HEK293 (cell line): ENCODE measurements around the gene FAM234A.
A peak's percentile ranks its signal among the peaks of the same experiment; 100 is the strongest.

Experiments used
- CTCF ChIA-PET: fragments of 350-600 bp; formaldehyde crosslinking; extraction: SDS; loops from one replicate; lab custom pipeline; 2021; ENCODE audit warnings: antibody characterized with exemption; lab: Yijun Ruan, JAX
- POLR2A ChIA-PET: fragments of 300-600 bp; formaldehyde crosslinking; extraction: SDS; loops from one replicate; lab custom pipeline; 2020; ENCODE audit warnings: antibody characterized with exemption, inconsistent platforms; lab: Yijun Ruan, JAX
- H3K27ac ChIP-seq: fragments of 200-500 bp; sonication (Bioruptor generic); 2 replicates; pipeline ENCODE4 v1.5.1; 2014; ENCODE audit warnings: low read depth, low read length, control low read depth, inconsistent platforms; ENCODE audit errors: extremely low read depth
- H3K36me3 ChIP-seq, 2 experiments: fragments of 200-500 bp in 1 of 2; sonication (Bioruptor generic) in 1 of 2; 1 replicate in 1 of 2; 2 replicates in 1 of 2; pipeline ENCODE4 v1.5.1; 2014 to 2017; ENCODE audit warnings: inconsistent platforms in 2 of 2, low read length in 2 of 2; ENCODE audit not compliant: control insufficient read depth in 2 of 2, insufficient read depth in 1 of 2
- H3K4me1 ChIP-seq: fragments of 200-500 bp; sonication (Bioruptor generic); 2 replicates; pipeline ENCODE4 v1.5.1; 2014; ENCODE audit warnings: mild to moderate bottlenecking, low read length, inconsistent platforms; ENCODE audit not compliant: control insufficient read depth, insufficient read depth
- H3K4me3 ChIP-seq: 2 replicates; pipeline ENCODE4 v1.5.1; 2011; ENCODE audit warnings: low read depth, mild to moderate bottlenecking, control low read depth, low read length, moderate library complexity
- H3K9me3 ChIP-seq: fragments of 200-500 bp; sonication (Bioruptor generic); 2 replicates; pipeline ENCODE4 v1.5.1; 2014; ENCODE audit warnings: low read depth, low read length, inconsistent platforms; ENCODE audit not compliant: control insufficient read depth, insufficient read depth
- GLIS1 ChIP-seq: fragments of 450-650 bp; formaldehyde crosslinking; IDR thresholded peaks from 2 replicates; pipeline ENCODE4 v1.5.1; 2016; ENCODE audit warnings: missing biosample characterization, missing genetic modification characterization
- KLF9 ChIP-seq: fragments of 450-650 bp; formaldehyde crosslinking; IDR thresholded peaks from 2 replicates; pipeline ENCODE4 v1.5.1; 2016; ENCODE audit warnings: missing biosample characterization, missing genetic modification characterization, low read depth
- YY1 ChIP-seq: fragments of 450-650 bp; formaldehyde crosslinking; IDR thresholded peaks from 2 replicates; pipeline ENCODE4 v1.5.1; 2018; ENCODE audit warnings: missing biosample characterization, missing genetic modification characterization
- ZBTB20 ChIP-seq: fragments of 450-650 bp; formaldehyde crosslinking; IDR thresholded peaks from 2 replicates; pipeline ENCODE4 v1.5.1; 2016; ENCODE audit warnings: missing biosample characterization, missing genetic modification characterization
- ZNF132 ChIP-seq: fragments of 450-650 bp; formaldehyde crosslinking; IDR thresholded peaks from 2 replicates; pipeline ENCODE4 v1.5.1; 2017; ENCODE audit warnings: missing biosample characterization, missing genetic modification characterization, borderline replicate concordance
- ZNF239 ChIP-seq: fragments of 450-650 bp; formaldehyde crosslinking; IDR thresholded peaks from 2 replicates; pipeline ENCODE4 v1.5.1; 2016; ENCODE audit warnings: missing biosample characterization, missing genetic modification characterization
- ZNF677 ChIP-seq: fragments of 450-650 bp; IDR thresholded peaks from 2 replicates; pipeline ENCODE4 v1.5.0; 2018; ENCODE audit warnings: missing biosample characterization, mild to moderate bottlenecking, missing genetic modification characterization, moderate library complexity
- ZNF692 ChIP-seq: fragments of 450-650 bp; formaldehyde crosslinking; IDR thresholded peaks from 2 replicates; pipeline ENCODE4 v1.5.1; 2016; ENCODE audit warnings: missing biosample characterization, missing genetic modification characterization
- ZNF768 ChIP-seq: fragments of 450-650 bp; formaldehyde crosslinking; IDR thresholded peaks from 2 replicates; pipeline ENCODE4 v1.5.1; 2018; ENCODE audit warnings: missing biosample characterization, mild to moderate bottlenecking, missing genetic modification characterization
- ZNF777 ChIP-seq: fragments of 450-650 bp; formaldehyde crosslinking; IDR thresholded peaks from 2 replicates; pipeline ENCODE4 v1.5.1; 2017; ENCODE audit warnings: missing biosample characterization, missing genetic modification characterization, borderline replicate concordance
- TF ChIP-seq, protein P1 (sequence below): fragments of 450-650 bp; formaldehyde crosslinking; IDR thresholded peaks from 2 replicates; pipeline ENCODE4 v1.5.1; 2016; ENCODE audit warnings: missing biosample characterization, missing genetic modification characterization, low read depth
- TF ChIP-seq, protein P2 (sequence below): fragments of 450-650 bp; formaldehyde crosslinking; IDR thresholded peaks from 2 replicates; pipeline ENCODE4 v1.5.1; 2016; ENCODE audit warnings: missing biosample characterization, missing genetic modification characterization
- TF ChIP-seq, protein P3 (sequence below): fragments of 450-650 bp; formaldehyde crosslinking; IDR thresholded peaks from 2 replicates; pipeline ENCODE4 v1.5.1; 2016; ENCODE audit warnings: missing biosample characterization, missing genetic modification characterization

The FAM234A gene

DNA sequence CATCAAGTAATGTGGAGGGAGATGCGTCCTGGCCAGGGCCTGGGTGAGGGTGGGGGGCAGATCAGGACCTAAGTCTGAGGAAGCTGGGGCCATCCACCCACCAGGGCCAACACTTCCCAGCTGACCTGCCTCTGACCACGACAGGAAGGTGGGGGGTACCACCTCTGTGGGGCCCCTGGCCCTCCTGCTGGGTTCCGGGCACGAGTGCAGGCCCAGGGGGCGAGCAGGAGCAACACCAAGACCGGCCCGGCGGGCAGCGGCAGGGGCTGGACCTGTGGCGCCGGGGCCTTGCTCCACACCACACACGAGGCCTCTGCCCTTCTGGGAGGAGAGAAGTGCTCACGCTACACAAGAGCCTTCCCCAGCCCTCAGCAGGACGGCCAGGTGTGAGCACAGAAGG is 61.7 kb downstream of the FAM234A start:
- H3K4me1 ChIP-seq, result no peaks in the 10 kb centered on the region
- H3K9me3 ChIP-seq, result no peaks in the 10 kb centered on the region
- POLR2A ChIA-PET, result no interaction called here
- H3K4me3 ChIP-seq, result no peak overlapping the region
- H3K36me3 ChIP-seq, result peaks cover 0 to 44% of the 10 kb centered on the region in 2 experiments; a peak in 2 of 3 replicates
- TF ChIP-seq GLIS1 (tag by site-specific recombination), result peak; percentile 30; the same call in 1 of the 2 replicates
- no peak for TF ChIP-seq ZBTB20 (tag by site-specific recombination)
- CTCF ChIA-PET, result no interaction called here
- H3K27ac ChIP-seq, result no peak overlapping the region

DNA sequence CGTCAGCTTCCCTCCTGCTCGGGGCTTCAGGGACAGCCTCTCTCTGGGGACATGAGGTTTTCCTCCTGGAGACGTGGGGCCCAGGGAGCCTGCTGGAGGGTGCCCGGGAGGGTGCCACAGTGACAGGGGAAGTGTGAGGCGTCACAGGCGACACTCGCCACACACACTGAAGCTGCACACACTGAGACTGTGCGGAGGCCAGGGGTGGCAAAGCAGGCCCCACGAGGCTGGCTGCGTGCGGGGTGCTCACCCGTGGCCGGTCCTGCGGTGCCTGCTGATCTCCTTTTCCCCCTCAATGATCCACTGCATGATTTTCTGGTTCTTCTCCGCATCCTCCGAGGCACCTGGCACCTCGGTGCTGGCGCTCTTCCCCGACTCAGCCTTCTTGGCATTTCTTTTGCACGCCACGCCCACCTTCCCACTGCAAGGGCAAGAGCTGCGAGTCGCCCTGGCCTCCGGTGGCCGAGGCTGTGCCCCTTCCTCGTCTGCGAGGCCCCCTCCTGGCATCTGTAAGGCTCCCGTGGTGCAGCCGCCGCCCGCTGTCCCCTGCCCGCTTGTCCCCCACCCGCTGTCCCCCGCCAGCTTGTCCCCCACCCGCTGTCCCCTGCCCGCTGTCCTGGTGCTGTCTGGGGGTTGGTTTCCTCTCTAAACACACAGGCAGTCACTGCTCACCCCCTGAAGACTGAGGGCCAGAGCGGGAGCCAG is 62.3 kb downstream of the FAM234A start:
- Histone ChIP-seq H3K27ac (no peak overlapping the region), H3K4me3 (no peak overlapping the region)
- peak; percentile 54; the same call in 1 of the 2 replicates for TF ChIP-seq KLF9 (tag by site-specific recombination)
- TF ChIP-seq, protein P1, sequence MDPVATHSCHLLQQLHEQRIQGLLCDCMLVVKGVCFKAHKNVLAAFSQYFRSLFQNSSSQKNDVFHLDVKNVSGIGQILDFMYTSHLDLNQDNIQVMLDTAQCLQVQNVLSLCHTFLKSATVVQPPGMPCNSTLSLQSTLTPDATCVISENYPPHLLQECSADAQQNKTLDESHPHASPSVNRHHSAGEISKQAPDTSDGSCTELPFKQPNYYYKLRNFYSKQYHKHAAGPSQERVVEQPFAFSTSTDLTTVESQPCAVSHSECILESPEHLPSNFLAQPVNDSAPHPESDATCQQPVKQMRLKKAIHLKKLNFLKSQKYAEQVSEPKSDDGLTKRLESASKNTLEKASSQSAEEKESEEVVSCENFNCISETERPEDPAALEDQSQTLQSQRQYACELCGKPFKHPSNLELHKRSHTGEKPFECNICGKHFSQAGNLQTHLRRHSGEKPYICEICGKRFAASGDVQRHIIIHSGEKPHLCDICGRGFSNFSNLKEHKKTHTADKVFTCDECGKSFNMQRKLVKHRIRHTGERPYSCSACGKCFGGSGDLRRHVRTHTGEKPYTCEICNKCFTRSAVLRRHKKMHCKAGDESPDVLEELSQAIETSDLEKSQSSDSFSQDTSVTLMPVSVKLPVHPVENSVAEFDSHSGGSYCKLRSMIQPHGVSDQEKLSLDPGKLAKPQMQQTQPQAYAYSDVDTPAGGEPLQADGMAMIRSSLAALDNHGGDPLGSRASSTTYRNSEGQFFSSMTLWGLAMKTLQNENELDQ, result no peak
- TF ChIP-seq, all 188 proteins: peak for 1
- H3K9me3 ChIP-seq, result no peaks in the 10 kb centered on the region
- ChIA-PET CTCF (no interaction called here), POLR2A (no interaction called here)
- H3K4me1 ChIP-seq, result no peaks in the 10 kb centered on the region
- peaks cover 0 to 42% of the 10 kb centered on the region in 2 experiments; a peak in 2 of 3 replicates for H3K36me3 ChIP-seq

DNA sequence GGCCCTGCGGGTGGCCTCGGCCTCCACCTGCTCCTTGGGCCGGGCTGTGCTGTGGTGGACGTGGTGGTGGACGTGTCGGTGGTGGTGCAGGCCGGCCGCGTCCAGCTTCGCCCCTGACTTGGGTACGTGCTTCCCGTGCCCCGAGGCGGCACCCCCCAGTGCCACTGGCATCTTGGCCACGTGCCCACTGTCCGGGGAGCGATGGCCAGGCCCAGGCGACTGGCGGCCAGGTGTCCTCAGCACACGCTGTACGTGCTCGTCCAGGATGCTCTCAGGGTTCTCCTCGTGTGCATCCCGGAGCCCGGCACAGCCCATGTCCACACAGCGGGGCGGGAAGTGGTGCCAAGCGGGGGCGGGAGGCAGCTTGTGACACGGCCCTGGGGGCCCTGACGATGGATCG is 63.2 kb downstream of the FAM234A start:
- CTCF ChIA-PET, result interaction anchor here (0.6 kb wide), 1 partner anchor 117 kb away, joined by 4 read pairs; no protein-coding TSS in a partner anchor
- no peak overlapping the region for H3K4me3 ChIP-seq
- POLR2A ChIA-PET, result interaction anchor here (0.5 kb wide), 1 partner anchor 55 kb away, joined by 5 read pairs; the partner anchor contains the start of gene AXIN1
- peaks cover 0 to 42% of the 10 kb centered on the region in 2 experiments; a peak in 2 of 3 replicates for H3K36me3 ChIP-seq
- no peak overlapping the region for H3K27ac ChIP-seq
- TF ChIP-seq YY1 (tag by site-specific recombination) (no peak), ZNF768 (tag by site-specific recombination) (no peak), ZNF692 (no peak), ZNF677 (tag by site-specific recombination) (no peak), ZNF777 (tag by site-specific recombination) (no peak), ZNF132 (tag by site-specific recombination) (no peak), ZNF239 (tag by site-specific recombination) (no peak)
- TF ChIP-seq, protein P2, sequence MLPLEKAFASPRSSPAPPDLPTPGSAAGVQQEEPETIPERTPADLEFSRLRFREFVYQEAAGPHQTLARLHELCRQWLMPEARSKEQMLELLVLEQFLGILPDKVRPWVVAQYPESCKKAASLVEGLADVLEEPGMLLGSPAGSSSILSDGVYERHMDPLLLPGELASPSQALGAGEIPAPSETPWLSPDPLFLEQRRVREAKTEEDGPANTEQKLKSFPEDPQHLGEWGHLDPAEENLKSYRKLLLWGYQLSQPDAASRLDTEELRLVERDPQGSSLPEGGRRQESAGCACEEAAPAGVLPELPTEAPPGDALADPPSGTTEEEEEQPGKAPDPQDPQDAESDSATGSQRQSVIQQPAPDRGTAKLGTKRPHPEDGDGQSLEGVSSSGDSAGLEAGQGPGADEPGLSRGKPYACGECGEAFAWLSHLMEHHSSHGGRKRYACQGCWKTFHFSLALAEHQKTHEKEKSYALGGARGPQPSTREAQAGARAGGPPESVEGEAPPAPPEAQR (tag by site-specific recombination), result no peak
- TF ChIP-seq, protein P3, sequence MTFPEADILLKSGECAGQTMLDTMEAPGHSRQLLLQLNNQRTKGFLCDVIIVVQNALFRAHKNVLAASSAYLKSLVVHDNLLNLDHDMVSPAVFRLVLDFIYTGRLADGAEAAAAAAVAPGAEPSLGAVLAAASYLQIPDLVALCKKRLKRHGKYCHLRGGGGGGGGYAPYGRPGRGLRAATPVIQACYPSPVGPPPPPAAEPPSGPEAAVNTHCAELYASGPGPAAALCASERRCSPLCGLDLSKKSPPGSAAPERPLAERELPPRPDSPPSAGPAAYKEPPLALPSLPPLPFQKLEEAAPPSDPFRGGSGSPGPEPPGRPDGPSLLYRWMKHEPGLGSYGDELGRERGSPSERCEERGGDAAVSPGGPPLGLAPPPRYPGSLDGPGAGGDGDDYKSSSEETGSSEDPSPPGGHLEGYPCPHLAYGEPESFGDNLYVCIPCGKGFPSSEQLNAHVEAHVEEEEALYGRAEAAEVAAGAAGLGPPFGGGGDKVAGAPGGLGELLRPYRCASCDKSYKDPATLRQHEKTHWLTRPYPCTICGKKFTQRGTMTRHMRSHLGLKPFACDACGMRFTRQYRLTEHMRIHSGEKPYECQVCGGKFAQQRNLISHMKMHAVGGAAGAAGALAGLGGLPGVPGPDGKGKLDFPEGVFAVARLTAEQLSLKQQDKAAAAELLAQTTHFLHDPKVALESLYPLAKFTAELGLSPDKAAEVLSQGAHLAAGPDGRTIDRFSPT (tag by site-specific recombination), result 0 out of 2 replicates have a peak, but pooled peaks have one; percentile 23
- H3K4me1 ChIP-seq, result no peaks in the 10 kb centered on the region
- no peaks in the 10 kb centered on the region for H3K9me3 ChIP-seq
